BLaER1 (cell line): ENCODE results near the gene TBC1D1.

Experiments
- H3K27ac ChIP-seq: shearing (Covaris generic); formaldehyde crosslinking; 2 replicates; pipeline ENCODE4 v1.8.1; 2022
- H3K27me3 ChIP-seq: shearing (Covaris generic); formaldehyde crosslinking; 2 replicates; pipeline ENCODE4 v1.8.1; 2022
- H3K36me3 ChIP-seq: shearing (Covaris generic); formaldehyde crosslinking; 2 replicates; pipeline ENCODE4 v1.8.1; 2022
- H3K4me1 ChIP-seq: shearing (Covaris generic); formaldehyde crosslinking; 2 replicates; pipeline ENCODE4 v1.8.1; 2022
- H3K4me2 ChIP-seq: shearing (Covaris generic); formaldehyde crosslinking; 2 replicates; pipeline ENCODE4 v1.8.1; 2022
- H3K4me3 ChIP-seq: shearing (Covaris generic); formaldehyde crosslinking; 2 replicates; pipeline ENCODE4 v1.8.1; 2022
- H3K9ac ChIP-seq: shearing (Covaris generic); formaldehyde crosslinking; 2 replicates; pipeline ENCODE4 v1.8.1; 2022
- H3K9me3 ChIP-seq: shearing (Covaris generic); formaldehyde crosslinking; 2 replicates; pipeline ENCODE4 v1.8.1; 2022
- H4K20me1 ChIP-seq: shearing (Covaris generic); formaldehyde crosslinking; 2 replicates; pipeline ENCODE4 v1.8.1; 2022
- Cebpa-rat ChIP-seq: shearing (Covaris generic); IDR thresholded peaks from 2 replicates; pipeline ENCODE4 v1.8.1; 2022

TBC1D1 gene

DNA sequence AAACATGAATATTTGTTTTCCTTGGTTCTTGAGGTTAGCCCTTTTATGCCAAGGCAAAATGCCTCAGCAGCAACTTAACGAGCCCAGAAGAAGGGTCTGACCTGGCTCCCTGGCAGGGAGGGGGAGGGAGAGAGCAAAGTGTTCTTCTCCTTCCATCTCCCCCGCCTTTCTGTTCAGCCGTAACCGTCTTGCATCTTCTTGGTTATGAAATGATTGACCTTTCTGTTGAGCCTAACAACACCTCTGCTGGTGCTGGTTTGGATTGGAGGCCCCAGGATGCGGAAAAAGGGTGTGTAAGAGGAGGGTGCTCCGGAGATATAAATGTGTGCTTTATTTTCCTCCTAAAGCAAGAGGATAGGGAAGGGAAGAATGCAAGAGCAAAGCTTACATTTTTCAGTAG, 114.0 kb downstream of the TBC1D1 start:
- Histone ChIP-seq H3K27ac (no peak overlapping the region), H3K4me2 (peak overlapping the region; percentile 60), H3K9me3 (no peaks in the 10 kb centered on the region), H4K20me1 (peaks cover 66% of the 10 kb centered on the region), H3K4me3 (no peak overlapping the region), H3K27me3 (no peaks in the 10 kb centered on the region), H3K4me1 (peaks cover 28% of the 10 kb centered on the region), H3K9ac (no peak overlapping the region), H3K36me3 (peaks cover 5% of the 10 kb centered on the region; the same call in 1 of the 2 replicates)
- TF ChIP-seq Cebpa-rat = no peak

DNA sequence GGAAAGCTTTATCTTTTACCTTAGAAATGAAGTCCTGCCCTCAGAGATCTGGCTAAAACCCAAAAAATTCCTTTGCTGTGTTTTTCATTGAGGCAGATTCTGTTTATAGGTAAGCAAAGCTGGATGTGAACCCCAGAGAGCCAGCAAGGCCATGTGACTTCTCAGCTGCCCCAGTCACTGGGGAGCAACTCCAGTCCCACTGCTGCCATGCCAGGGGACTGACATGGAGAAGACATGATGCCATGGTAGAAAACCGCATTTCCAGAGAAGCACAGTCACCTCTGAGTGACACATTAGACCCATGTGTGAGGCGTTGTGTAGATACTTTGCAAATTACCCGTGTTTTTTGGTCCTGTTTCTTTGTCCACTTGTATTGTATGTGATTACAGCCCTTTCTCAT, 114.8 kb downstream of the TBC1D1 start:
- 0 out of 2 replicates have a peak overlapping the region, but pooled peaks have one; percentile 2 for H3K9ac ChIP-seq
- H3K4me2 ChIP-seq = peak overlapping the region; percentile 60
- no peak overlapping the region for H3K4me3 ChIP-seq
- H3K4me1 ChIP-seq = peaks cover 28% of the 10 kb centered on the region
- TF ChIP-seq Cebpa-rat = no peak
- H3K9me3 ChIP-seq = no peaks in the 10 kb centered on the region
- H3K27ac ChIP-seq = no peak overlapping the region
- no peaks in the 10 kb centered on the region for H3K27me3 ChIP-seq
- H3K36me3 ChIP-seq = peaks cover 5% of the 10 kb centered on the region; the same call in 1 of the 2 replicates
- H4K20me1 ChIP-seq = peaks cover 66% of the 10 kb centered on the region

DNA sequence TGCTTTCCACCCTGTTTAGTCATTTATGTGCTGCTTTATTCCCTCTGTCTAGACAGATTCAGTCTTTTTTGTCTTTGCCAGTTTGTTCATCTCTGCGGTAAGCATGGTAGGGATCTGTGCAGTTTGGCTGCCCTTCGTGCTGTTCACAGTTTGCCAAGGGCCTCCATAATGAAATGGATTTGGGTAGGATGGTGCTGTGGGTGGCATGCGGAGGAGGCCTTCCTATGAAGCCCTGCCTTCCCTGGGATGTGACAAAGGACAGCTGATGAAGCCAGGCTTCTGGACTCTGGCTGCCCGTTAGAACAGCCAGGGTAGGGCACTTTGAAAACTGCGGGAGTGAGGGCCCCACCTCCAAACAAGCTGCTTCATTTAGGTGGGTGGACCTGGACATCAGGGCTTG, 116.8 kb downstream of the TBC1D1 start:
- Histone ChIP-seq H3K9ac (no peak overlapping the region), H3K4me3 (no peak overlapping the region), H3K4me2 (no peak overlapping the region), H3K27ac (no peak overlapping the region), H4K20me1 (peaks cover 68% of the 10 kb centered on the region), H3K9me3 (no peaks in the 10 kb centered on the region), H3K27me3 (no peaks in the 10 kb centered on the region), H3K4me1 (peaks cover 28% of the 10 kb centered on the region), H3K36me3 (peaks cover 5% of the 10 kb centered on the region; the same call in 1 of the 2 replicates)
- no peak for TF ChIP-seq Cebpa-rat

DNA sequence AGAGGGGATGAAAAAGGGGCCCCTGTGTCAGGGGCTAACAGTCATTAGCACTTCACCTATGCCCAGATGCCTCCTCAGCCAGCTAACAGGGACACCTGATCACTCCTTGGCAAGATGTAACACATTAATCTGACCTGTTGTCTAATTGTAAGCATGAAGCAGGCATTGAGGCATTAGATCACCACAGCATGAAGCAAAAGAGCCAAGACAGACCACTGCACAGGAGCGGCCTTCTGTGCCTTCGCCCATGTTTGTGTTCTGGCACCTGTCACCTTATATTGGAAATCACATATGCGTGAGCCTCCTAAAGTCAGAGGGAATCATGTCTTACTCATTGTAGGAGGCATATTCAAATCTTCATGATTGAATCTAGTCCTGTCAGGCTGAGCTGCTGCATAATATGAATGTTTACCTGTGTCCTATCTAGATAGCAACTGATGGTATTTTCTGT, 117.7 kb downstream of the TBC1D1 start:
- no peak overlapping the region for H3K4me3 ChIP-seq
- no peak overlapping the region for H3K9ac ChIP-seq
- H3K27me3 ChIP-seq = no peaks in the 10 kb centered on the region
- H3K36me3 ChIP-seq = peaks cover 5% of the 10 kb centered on the region; the same call in 1 of the 2 replicates
- no peak overlapping the region for H3K4me2 ChIP-seq
- H4K20me1 ChIP-seq = peaks cover 64% of the 10 kb centered on the region
- H3K9me3 ChIP-seq = no peaks in the 10 kb centered on the region
- H3K27ac ChIP-seq = no peak overlapping the region
- peaks cover 23% of the 10 kb centered on the region for H3K4me1 ChIP-seq
- TF ChIP-seq Cebpa-rat = no peak

DNA sequence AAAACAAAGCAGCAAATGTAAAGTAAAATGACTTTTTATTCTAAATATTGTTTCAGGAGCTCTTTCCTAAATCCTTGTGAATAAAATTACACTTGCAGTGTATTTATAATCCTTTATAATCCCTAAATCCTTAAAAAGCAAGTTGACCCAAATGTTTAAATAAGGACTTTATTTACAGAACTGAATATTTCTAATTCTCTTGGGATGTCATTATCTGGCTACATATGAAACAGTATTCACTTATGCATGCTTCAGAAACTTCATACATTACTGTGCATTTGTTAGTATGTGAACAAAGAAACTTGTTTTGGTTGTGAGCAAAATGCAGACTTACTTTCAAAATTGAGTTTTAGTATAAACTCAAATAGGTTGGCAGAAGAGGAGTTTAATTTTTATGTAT, 118.5 kb downstream of the TBC1D1 start:
- Histone ChIP-seq H3K36me3 (peaks cover 11% of the 10 kb centered on the region), H3K4me3 (no peak overlapping the region), H3K9ac (no peak overlapping the region), H4K20me1 (peaks cover 63% of the 10 kb centered on the region), H3K4me2 (no peak overlapping the region), H3K4me1 (peaks cover 15% of the 10 kb centered on the region), H3K9me3 (no peaks in the 10 kb centered on the region), H3K27ac (no peak overlapping the region), H3K27me3 (no peaks in the 10 kb centered on the region)
- TF ChIP-seq Cebpa-rat = no peak

DNA sequence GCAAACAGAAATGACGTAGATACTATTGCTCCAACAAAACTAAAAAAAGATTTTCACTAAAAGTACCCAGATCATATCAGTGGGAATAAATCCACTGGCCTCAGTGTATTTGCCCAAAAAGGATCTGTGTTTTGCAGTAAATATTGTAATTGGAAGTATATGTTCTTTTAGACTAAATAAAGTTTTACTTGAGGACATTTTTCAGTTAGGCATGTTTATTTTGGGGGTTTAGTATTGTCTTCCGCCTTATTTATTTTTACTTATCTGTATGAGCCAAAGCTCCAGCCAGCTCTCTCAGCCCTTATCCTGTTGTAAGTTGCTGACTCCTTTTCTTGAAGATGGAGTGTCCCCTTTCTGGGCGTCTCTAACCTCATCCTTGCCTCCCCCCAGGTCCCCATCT, 119.1 kb downstream of the TBC1D1 start:
- no peak overlapping the region for H3K27ac ChIP-seq
- no peaks in the 10 kb centered on the region for H3K9me3 ChIP-seq
- no peak overlapping the region for H3K9ac ChIP-seq
- no peak overlapping the region for H3K4me2 ChIP-seq
- peaks cover 58% of the 10 kb centered on the region for H4K20me1 ChIP-seq
- no peaks in the 10 kb centered on the region for H3K27me3 ChIP-seq
- no peak for TF ChIP-seq Cebpa-rat
- H3K4me1 ChIP-seq = peaks cover 9% of the 10 kb centered on the region
- peaks cover 16% of the 10 kb centered on the region for H3K36me3 ChIP-seq
- no peak overlapping the region for H3K4me3 ChIP-seq

DNA sequence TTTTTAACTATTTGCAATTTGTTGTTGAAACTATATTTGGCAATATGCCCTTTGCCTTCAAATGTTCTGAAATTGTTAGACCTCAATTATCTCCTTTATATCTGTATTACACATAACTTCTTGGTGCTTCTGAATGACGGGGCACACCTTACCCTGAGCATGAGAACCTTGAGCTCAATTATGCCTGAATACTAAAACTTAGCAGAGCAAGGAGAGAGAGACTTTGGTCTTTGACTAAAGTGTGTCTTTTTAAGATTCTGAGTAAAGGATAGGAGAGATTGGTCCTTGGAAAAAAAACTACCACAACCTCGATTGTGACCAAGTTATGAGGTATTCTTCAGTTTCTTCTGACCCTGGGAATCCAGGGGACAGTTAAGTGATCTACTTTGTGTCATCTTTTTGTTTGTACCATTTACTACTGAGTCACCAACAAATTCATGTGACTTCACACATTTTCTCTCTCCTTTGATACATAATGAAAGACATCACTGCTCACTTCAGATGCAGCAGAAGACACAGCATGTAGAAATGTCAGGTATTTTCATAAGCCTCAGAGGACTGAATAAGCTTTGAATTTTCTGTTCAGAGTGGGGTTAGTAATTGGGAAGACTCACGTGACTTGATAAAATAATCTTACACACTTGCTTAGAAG, 120.8 kb downstream of the TBC1D1 start:
- Histone ChIP-seq H4K20me1 (peaks cover 48% of the 10 kb centered on the region), H3K9ac (no peak overlapping the region)

DNA sequence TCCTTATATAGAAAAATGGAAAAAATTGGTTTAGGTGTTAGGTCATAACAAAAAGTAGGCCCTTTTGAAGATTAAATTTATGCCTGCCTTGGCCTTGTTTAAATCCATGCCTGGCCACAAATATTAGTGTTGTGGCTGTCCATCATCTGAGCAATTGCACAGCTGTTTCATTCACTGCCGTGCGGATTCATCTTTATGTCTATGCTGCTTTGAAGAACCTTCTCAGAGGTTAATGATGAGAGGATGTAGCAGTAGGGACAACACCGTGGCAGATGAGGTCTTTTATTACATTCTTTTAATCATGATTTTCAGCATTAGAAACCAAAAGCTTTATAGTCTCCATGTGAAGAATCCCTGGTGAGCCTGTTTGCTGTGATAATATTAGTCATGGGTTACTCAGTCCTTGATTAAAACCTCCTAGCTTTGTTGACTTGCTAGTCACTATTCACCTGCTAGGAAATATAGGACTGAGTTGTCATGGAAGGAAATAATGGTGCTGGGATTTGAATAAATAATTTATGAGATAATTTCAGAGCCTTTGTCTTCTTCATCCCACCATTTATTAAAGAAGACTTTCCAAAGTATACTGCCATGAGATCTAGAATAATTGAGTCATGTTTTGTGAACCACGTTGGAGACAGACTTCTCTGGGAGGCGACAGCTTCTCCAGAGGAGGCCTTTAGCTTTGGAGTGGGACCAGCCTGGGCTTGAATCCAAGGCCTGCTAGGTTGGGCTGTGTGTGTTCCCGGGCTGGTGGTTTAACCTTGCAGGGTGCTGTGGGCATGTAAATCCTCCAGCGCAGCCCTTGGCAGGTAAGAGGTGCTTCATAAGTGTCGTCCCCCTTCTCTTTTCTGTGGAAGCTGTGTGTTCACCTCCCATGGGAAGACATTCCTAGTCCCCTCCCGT, 122.8 kb downstream of the TBC1D1 start:
- Histone ChIP-seq H3K27ac (no peak overlapping the region), H3K4me2 (no peak overlapping the region)

More for the DNA sequence above, 120.8 kb downstream of the TBC1D1 start:
- no peak for TF ChIP-seq Cebpa-rat
- H3K4me2 ChIP-seq = no peak overlapping the region
- no peak overlapping the region for H3K27ac ChIP-seq
- no peaks in the 10 kb centered on the region; the same call in 1 of the 2 replicates for H3K4me1 ChIP-seq
- peaks cover 33% of the 10 kb centered on the region for H3K36me3 ChIP-seq
- H3K9me3 ChIP-seq = no peaks in the 10 kb centered on the region
- no peak overlapping the region for H3K4me3 ChIP-seq
- no peaks in the 10 kb centered on the region for H3K27me3 ChIP-seq

DNA sequence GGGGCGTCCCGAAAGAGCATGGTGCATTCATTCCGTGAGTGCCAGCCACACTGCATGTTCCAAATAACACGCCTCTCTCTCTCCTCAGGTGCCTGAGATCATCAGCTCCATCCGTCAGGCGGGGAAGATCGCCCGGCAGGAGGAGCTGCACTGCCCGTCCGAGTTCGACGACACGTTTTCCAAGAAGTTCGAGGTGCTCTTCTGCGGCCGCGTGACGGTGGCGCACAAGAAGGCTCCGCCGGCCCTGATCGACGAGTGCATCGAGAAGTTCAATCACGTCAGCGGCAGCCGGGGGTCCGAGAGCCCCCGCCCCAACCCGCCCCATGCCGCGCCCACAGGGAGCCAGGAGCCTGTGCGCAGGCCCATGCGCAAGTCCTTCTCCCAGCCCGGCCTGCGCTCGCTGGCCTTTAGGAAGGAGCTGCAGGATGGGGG, 123.6 kb downstream of the TBC1D1 start:
- Histone ChIP-seq H3K4me1 (no peaks in the 10 kb centered on the region; the same call in 1 of the 2 replicates), H3K27me3 (no peaks in the 10 kb centered on the region), H3K27ac (no peak overlapping the region), H3K9me3 (no peaks in the 10 kb centered on the region), H3K9ac (no peak overlapping the region), H3K36me3 (peaks cover 43% of the 10 kb centered on the region), H3K4me2 (no peak overlapping the region), H3K4me3 (no peak overlapping the region), H4K20me1 (peaks cover 24% of the 10 kb centered on the region)
- no peak for TF ChIP-seq Cebpa-rat

More for the DNA sequence above, 122.8 kb downstream of the TBC1D1 start:
- Histone ChIP-seq H3K9me3 (no peaks in the 10 kb centered on the region), H3K9ac (no peak overlapping the region), H4K20me1 (peaks cover 29% of the 10 kb centered on the region), H3K27me3 (no peaks in the 10 kb centered on the region), H3K4me1 (no peaks in the 10 kb centered on the region; the same call in 1 of the 2 replicates), H3K4me3 (no peak overlapping the region), H3K36me3 (peaks cover 43% of the 10 kb centered on the region)
- no peak for TF ChIP-seq Cebpa-rat
